Activated CD8-positive, alpha-beta T cell treated with anti-CD3 and anti-CD28 coated beads for 36 hours (primary cell): ENCODE measurements around the gene COG3. TPM values are rescaled to one million over a fixed set of nuclear protein-coding genes. Genes with fewer than 3 reads are reported as not detected.

ENCODE experiments used
- ATAC-seq: fragments of 200-7000 bp; cut with Tn5 transposase; one replicate; pipeline ENCODE4 v1.10.0; 2021; ENCODE audit warnings: mild to moderate bottlenecking, moderate library complexity
- CTCF ChIA-PET: fragments of 350-600 bp; sonication (Branson Sonifier 250); formaldehyde crosslinking; loops from one replicate; lab custom pipeline; 2021; ENCODE audit warnings: antibody characterized with exemption; lab: Charles Lee
- POLR2A ChIA-PET: fragments of 350-600 bp; sonication (Branson Sonifier 250); formaldehyde crosslinking; loops from one replicate; lab custom pipeline; 2021; ENCODE audit warnings: antibody characterized with exemption; lab: Charles Lee
- DNase-seq: peaks from one replicate; pipeline ENCODE4 v3.0.0-alpha.2; 2020
- H3K27ac Mint-ChIP-seq: one replicate; pipeline ENCODE4 v1.8.0; 2021; ENCODE audit warnings: mild to moderate bottlenecking, mixed read lengths
- H3K27me3 Mint-ChIP-seq: one replicate; pipeline ENCODE4 v1.8.0; 2021; ENCODE audit warnings: mixed read lengths
- H3K36me3 Mint-ChIP-seq: one replicate; pipeline ENCODE4 v1.8.0; 2021; ENCODE audit warnings: low read depth, mixed read lengths
- H3K4me1 Mint-ChIP-seq: one replicate; pipeline ENCODE4 v1.8.0; 2021; ENCODE audit warnings: low read depth, mixed read lengths
- H3K4me3 Mint-ChIP-seq: one replicate; pipeline ENCODE4 v1.8.0; 2021; ENCODE audit warnings: mild to moderate bottlenecking, moderate library complexity, mixed read lengths
- H3K9me3 Mint-ChIP-seq: one replicate; pipeline ENCODE4 v1.8.0; 2021; ENCODE audit warnings: mixed read lengths
- CTCF ChIP-seq: fragments of 200-600 bp; IDR thresholded peaks from one replicate; pipeline ENCODE4 v1.8.0; 2022; ENCODE audit warnings: antibody characterized with exemption, mild to moderate bottlenecking
- intact Hi-C: fragments of 100-400 bp; cut with micrococcal nuclease; formaldehyde crosslinking; loops from one replicate; pipeline ENCODE4 v1.10.0; 2022
- total RNA-seq, 2 experiments: library from RNA; stranded (reverse); gene quantifications; one replicate each; pipeline ENCODE4 v1.2.3, GENCODE V29; 2021

Gene COG3
- total RNA-seq, 2 experiments from 2014 or later: 19.9 to 22.1 TPM

GRCh38 chr13:45544520-45544919 lies 79.8 kb downstream of the COG3 start:
- CTCF ChIA-PET: no interaction called here
- H3K36me3 Mint-ChIP-seq: no peaks in the 10 kb centered on the region

GRCh38 chr13:45545686-45546409 lies 81.1 kb downstream of the COG3 start:
- DNase-seq (no peak), ATAC-seq (no peak)
- Mint-ChIP-seq H3K4me3 (no peak overlapping the region), H3K9me3 (no peaks in the 10 kb centered on the region), H3K27me3 (no peaks in the 10 kb centered on the region), H3K27ac (no peak overlapping the region), H3K4me1 (no peaks in the 10 kb centered on the region), H3K36me3 (no peaks in the 10 kb centered on the region)
- ChIA-PET CTCF (no interaction called here), POLR2A (interaction anchor here (0.5 to 1.0 kb wide), 2 partner anchors 103 to 199 kb away, joined by 3 to 4 read pairs; no protein-coding TSS in a partner anchor)
- intact Hi-C loops: no loop called here
- no peak for TF ChIP-seq CTCF

More at GRCh38 chr13:45544520-45544919, 79.8 kb downstream of the COG3 start:
- Mint-ChIP-seq H3K9me3 (no peaks in the 10 kb centered on the region), H3K4me1 (no peaks in the 10 kb centered on the region), H3K4me3 (no peak overlapping the region), H3K27me3 (no peaks in the 10 kb centered on the region), H3K27ac (no peak overlapping the region)
- intact Hi-C loops: no loop called here
- TF ChIP-seq CTCF: no peak
- DNase-seq (no peak), ATAC-seq (peak; percentile 42)
- POLR2A ChIA-PET: no interaction called here

GRCh38 chr13:45546410-45546765 lies 81.6 kb downstream of the COG3 start:
- H3K4me3 Mint-ChIP-seq: no peak overlapping the region
- no peaks in the 10 kb centered on the region for H3K36me3 Mint-ChIP-seq
- no peaks in the 10 kb centered on the region for H3K4me1 Mint-ChIP-seq
- ChIA-PET POLR2A (interaction anchor here (1.0 kb wide), 1 partner anchor 199 kb away, joined by 3 read pairs; no protein-coding TSS in a partner anchor), CTCF (no interaction called here)
- DNase-seq (no peak), ATAC-seq (no peak)
- H3K27ac Mint-ChIP-seq: no peak overlapping the region
- intact Hi-C loops: no loop called here
- TF ChIP-seq CTCF: no peak
- H3K27me3 Mint-ChIP-seq: no peaks in the 10 kb centered on the region
- H3K9me3 Mint-ChIP-seq: no peaks in the 10 kb centered on the region

- DNase-seq: no peak
- H3K4me3 Mint-ChIP-seq: no peak overlapping the region
- ChIA-PET CTCF (no interaction called here), POLR2A (interaction anchor here (0.7 kb wide), 1 partner anchor 27 kb away, joined by 3 read pairs; no protein-coding TSS in a partner anchor)
- TF ChIP-seq CTCF: no peak
- no peak for ATAC-seq
- intact Hi-C loops: no loop called here
- H3K27ac Mint-ChIP-seq: no peak overlapping the region
- H3K27me3 Mint-ChIP-seq: no peaks in the 10 kb centered on the region
- no peaks in the 10 kb centered on the region for H3K9me3 Mint-ChIP-seq
- no peaks in the 10 kb centered on the region for H3K36me3 Mint-ChIP-seq
- H3K4me1 Mint-ChIP-seq: no peaks in the 10 kb centered on the region
These were observed 83.5 kb downstream of the COG3 start for GRCh38 chr13:45548281-45548680.

GRCh38 chr13:45554604-45555109 lies 89.9 kb downstream of the COG3 start:
- intact Hi-C loops: no loop called here
- Mint-ChIP-seq H3K27me3 (no peaks in the 10 kb centered on the region), H3K27ac (no peak overlapping the region), H3K36me3 (no peaks in the 10 kb centered on the region), H3K4me3 (no peak overlapping the region), H3K4me1 (no peaks in the 10 kb centered on the region), H3K9me3 (no peaks in the 10 kb centered on the region)
- ChIA-PET CTCF (no interaction called here), POLR2A (no interaction called here)
- no peak for TF ChIP-seq CTCF
- DNase-seq (no peak), ATAC-seq (no peak)
